ENCODE measurements around the gene CD99L2.

The CD99L2 gene, protein sequence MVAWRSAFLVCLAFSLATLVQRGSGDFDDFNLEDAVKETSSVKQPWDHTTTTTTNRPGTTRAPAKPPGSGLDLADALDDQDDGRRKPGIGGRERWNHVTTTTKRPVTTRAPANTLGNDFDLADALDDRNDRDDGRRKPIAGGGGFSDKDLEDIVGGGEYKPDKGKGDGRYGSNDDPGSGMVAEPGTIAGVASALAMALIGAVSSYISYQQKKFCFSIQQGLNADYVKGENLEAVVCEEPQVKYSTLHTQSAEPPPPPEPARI

DNA sequence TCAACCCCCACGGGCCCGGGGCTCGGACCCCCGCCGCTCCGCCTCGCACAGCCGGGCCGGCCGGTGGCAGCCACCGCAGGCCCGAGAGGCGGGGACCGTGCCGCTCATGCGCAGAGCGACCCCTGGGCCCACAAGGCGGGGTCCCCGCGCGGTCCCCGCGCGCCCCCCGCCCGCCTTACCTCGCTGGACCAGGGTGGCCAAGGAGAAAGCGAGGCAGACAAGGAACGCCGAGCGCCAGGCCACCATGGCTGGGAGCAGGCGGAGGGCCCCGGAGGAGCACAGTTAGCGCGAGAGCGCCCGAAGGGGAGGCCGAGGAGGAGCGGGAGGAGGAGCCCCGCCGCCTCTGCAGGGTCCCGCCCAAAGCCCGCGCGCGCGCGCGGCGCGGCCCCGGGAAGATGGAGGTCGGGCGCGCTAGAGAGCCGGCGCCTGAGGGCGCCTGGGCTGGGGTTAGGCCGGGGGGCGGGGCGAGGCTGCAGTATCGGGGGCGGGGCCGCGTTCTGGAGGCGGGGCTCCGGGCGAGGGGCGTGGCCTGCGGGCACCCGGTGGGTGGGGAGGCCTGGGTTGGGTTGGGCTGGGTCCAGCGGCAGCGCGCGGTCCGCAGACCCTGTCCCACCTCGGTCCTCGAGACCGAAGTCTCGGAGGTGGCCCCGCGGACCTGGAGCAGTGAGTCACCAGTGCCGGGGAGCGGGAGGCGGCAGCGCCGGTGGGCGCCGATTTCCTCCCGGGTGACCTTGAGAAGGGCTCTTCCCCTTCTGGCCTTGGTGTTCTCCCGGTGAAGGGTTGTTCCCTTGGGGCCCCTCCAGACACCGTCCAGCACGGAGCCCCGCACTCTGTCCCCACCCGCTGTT lies at the start of gene CD99L2:
CD99L2 (minus strand) TSS at position 326 of the 848 bp plus-strand sequence; CDS start at position 246, 80 bp downstream.
- peak; percentile 88 for DNase-seq (ENCODE audit: low spot score)

DNA sequence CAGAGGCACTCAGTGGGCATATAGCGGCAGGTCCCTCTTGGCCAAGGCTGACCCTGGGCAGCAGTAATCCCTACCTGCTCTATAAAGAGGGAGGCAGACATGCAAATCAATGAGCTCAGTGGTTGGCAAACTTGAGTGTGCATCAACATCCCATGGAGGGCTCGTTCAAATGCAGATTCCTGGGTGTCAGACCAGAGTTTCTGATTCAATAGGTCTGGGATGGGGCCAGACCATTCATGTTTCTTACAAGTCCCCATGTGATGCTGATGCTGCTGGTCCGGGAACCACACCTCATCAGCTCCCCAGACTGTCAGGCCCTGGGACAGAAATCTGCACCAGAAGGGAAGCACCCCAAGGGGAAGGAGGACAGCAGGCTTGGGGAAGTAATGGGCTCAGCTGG lies 45.8 kb upstream of the CD99L2 start:
- no peak for DNase-seq (ENCODE audit: low spot score)

GRCh38 chrX:150942942-150943594 lies 44.6 kb upstream of the CD99L2 start:
- no peak for DNase-seq (ENCODE audit: low spot score)

DNA sequence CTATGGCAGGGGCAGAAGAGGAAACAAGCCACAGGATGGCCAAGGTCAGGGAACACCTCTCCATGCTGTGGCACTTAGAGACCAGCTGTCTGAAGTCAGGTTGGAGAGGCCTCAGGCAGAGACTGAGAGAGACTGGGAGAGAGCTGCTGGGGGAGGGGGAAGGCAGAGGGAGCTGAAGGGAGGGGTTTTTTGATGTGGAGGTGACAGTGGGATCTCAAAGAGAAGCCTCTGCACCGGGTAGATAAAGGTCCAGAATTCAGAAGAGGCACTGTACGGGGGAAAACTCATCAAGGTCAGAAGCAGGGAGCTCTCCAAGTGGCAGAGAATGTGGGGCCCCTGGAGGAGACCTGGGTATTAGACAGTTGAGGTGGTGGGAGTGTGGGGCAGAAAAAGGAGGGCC lies 43.1 kb upstream of the CD99L2 start:
- DNase-seq (ENCODE audit: low spot score), result no peak

GRCh38 chrX:150940844-150941495 lies 42.5 kb upstream of the CD99L2 start:
- DNase-seq (ENCODE audit: low spot score), result no peak

- no peak for DNase-seq (ENCODE audit: low spot score)
These were observed 38.1 kb upstream of the CD99L2 start for GRCh38 chrX:150936556-150936955.

DNA sequence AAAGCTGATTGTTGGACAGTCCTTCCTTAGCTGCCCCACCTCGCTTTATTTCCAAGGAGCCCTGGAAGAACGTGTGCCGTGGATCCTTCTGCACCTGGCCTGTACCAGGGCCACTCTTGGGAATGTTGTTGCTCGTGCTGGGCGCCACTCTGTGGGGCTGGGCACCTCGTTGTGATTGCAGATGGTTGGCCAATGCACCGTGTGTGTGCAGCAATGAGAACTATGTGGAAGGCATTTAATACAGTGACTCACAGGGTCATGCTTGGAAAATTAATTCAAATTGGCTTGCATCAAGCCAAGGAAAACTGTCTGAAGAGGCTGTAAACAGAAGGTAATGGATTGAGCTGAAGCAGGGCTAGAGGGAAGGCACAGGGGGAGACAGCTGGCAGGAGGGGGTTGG lies 37.0 kb upstream of the CD99L2 start:
- DNase-seq (ENCODE audit: low spot score), result no peak

GRCh38 chrX:150934453-150934852 lies 36.0 kb upstream of the CD99L2 start:
- DNase-seq (ENCODE audit: low spot score), result no peak

DNA sequence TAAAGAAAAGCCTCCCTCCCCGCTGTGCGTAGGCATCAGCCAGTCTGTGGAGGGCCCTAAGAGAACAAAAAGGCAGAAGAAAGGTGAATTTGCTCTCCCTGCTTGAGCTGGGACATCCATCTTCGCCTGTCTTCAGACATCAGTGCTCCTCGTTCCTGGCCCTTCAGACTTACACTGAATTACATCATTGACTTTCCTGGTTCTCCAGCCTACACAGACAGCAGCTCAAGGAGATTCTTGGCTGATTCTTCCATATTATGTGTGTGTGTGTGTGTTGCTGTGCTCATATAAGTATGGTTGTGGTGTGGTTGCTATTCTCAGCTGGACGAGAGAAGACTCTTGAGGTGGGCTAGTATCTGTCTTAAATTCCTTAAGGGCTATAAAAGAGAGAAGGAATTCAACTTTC lies 35.5 kb upstream of the CD99L2 start:
- no peak for DNase-seq (ENCODE audit: low spot score)

- no peak for DNase-seq (ENCODE audit: low spot score)
These were observed 30.6 kb upstream of the CD99L2 start for GRCh38 chrX:150929058-150929457.

DNA sequence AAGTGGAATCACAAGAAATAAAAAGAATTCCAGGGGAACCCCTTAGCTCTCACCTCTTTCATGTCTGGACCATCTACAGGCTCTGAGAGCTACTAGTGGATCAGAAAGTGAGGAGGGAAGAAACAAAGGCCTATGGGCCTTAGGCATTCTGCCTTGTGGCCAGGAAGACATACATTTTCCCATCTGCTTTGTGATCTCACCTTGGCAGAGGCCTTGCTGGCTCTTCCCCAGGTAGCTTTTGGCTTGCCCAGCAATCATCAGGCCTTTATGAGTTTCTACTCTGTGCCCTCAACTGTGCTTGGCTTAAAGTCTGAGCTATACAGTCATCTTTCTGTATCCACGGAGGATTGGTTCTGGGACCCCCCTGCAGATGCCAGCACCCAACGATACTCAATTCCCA lies 28.3 kb upstream of the CD99L2 start:
- DNase-seq (ENCODE audit: low spot score), result no peak

- DNase-seq (ENCODE audit: low spot score), result no peak
These were observed 27.8 kb upstream of the CD99L2 start for GRCh38 chrX:150926304-150926703.

- DNase-seq (ENCODE audit: low spot score), result no peak
These were observed 20.9 kb upstream of the CD99L2 start for GRCh38 chrX:150919401-150919800.

GRCh38 chrX:150913511-150913910 lies 15.0 kb upstream of the CD99L2 start:
- DNase-seq (ENCODE audit: low spot score), result no peak

GRCh38 chrX:150907474-150907873 lies 9.0 kb upstream of the CD99L2 start:
- DNase-seq (ENCODE audit: low spot score), result no peak

- DNase-seq (ENCODE audit: low spot score), result no peak
These were observed 8.2 kb upstream of the CD99L2 start for GRCh38 chrX:150906694-150907093.

- DNase-seq (ENCODE audit: low spot score), result no peak
These were observed 6.8 kb upstream of the CD99L2 start for GRCh38 chrX:150905293-150905692.

GRCh38 chrX:150903110-150903508 lies 4.6 kb upstream of the CD99L2 start:
- DNase-seq (ENCODE audit: low spot score), result no peak

DNA sequence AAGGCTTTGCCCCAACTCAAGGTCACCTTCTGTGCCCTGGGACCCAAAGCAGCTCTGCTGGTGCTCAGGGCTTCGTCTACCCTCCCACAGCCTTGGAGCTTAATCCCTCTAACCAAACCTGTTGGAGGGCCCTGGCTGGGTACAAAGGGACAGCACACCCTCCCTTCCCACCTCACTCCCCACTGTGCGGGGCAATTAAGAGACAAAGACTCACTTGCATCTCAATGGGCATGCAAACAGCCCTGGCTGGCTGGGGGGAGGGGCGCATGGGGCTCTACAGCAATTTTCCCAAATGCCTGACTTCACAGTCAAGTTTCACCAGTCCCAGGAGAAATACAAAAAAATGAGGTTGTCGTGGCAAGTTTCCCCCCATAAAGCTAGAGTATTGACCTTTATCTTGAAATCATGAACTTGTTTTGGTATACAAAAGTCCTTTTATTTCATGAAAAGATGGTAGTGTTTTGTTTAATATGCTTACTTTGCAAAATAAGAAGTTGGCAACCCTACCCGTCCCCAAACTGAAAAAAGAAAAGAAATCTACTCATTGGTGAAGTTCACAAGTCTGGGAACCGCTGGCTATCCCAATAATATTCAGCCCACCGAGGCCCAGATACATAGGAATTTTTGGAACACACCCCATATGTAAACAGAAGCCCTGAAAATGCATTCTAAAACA lies 4.1 kb upstream of the CD99L2 start:
- no peak for DNase-seq (ENCODE audit: low spot score)

DNA sequence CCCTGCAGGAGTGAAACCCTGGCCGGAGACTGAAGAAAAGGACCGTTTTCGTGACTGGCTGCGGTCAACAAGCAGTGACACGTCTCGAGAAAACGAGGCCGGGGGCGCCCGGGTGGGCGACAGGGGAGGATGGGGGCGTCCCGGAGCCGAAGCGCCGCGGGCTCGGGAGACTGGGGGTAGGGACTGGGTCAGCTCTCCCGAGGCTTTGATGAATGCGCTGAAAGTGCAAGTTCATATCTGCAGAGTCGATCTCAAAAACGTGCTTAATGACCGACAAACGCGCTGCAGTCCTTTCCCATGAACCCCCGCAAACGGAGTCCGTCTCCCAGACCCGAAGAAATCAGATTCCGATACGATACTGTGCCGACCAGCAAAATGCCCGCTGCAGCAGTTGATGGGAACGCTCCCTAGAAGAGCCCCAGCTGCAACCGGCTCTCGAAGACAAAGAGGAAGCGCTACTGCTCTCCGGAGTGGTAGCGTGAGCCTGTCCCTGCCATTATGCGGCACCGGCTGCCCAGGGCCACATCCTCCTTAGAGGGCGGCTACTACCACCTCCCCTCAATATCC lies 806 bp upstream of the CD99L2 start:
- DNase-seq (ENCODE audit: low spot score), result peak; percentile 29

Data from germinal center (tissue), 1 donor.